Measurements from ENCODE around the gene SLC30A9.

DNA sequence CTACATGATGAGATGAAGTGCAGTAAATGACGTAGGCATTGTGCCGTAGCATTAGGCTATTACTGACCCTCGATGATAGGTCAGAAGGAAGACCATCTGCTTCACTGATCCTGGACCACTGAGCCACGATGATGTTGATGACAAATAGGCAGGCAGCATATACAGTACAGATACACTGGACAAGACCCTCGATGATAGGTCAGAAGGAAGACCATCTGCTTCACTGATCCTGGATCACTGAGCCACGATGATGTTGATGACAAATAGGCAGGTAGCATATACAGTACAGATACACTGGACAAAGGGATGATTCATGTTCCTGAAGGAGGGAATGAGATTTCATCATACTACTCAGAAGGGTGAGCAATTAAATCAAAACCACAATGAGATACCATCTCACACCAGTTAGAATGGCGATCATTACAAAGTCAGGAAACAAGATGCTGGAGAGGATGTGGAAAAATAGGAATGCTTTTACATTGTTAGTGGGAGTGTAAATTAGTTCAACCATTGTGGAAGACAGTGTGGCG is 111.2 kb downstream of the SLC30A9 start:
- TF ChIP-seq, protein P1, sequence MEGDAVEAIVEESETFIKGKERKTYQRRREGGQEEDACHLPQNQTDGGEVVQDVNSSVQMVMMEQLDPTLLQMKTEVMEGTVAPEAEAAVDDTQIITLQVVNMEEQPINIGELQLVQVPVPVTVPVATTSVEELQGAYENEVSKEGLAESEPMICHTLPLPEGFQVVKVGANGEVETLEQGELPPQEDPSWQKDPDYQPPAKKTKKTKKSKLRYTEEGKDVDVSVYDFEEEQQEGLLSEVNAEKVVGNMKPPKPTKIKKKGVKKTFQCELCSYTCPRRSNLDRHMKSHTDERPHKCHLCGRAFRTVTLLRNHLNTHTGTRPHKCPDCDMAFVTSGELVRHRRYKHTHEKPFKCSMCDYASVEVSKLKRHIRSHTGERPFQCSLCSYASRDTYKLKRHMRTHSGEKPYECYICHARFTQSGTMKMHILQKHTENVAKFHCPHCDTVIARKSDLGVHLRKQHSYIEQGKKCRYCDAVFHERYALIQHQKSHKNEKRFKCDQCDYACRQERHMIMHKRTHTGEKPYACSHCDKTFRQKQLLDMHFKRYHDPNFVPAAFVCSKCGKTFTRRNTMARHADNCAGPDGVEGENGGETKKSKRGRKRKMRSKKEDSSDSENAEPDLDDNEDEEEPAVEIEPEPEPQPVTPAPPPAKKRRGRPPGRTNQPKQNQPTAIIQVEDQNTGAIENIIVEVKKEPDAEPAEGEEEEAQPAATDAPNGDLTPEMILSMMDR (IDR thresholded peaks at IDR 0.05 in 8 of 11, conservative IDR thresholded peaks at IDR 0.05 in 3 of 11): no peak
- TF ChIP-seq POLR2AphosphoS5 (IDR thresholded peaks at IDR 0.05): no peak
- TF ChIP-seq POLR2A (IDR thresholded peaks at IDR 0.05): no peak

All from spleen (tissue), 7 donors.